ENCODE results near the gene CHID1.
A peak's percentile ranks its signal among the peaks of the same experiment; 100 is the strongest.

Gene CHID1

GRCh38 chr11:932435-932834 is 21.8 kb upstream of the CHID1 start:
- no peak for DNase-seq

GRCh38 chr11:931385-931784 is 20.8 kb upstream of the CHID1 start:
- DNase-seq = no peak

GRCh38 chr11:929405-929804 is 18.8 kb upstream of the CHID1 start:
- no peak for DNase-seq

GRCh38 chr11:928786-929185 is 18.2 kb upstream of the CHID1 start:
- DNase-seq = no peak

GRCh38 chr11:927871-928270 is 17.3 kb upstream of the CHID1 start:
- DNase-seq = no peak

- no peak for DNase-seq
Observed at GRCh38 chr11:926341-926916, 15.8 kb upstream of the CHID1 start.

- peak; percentile 82 for DNase-seq
Observed at GRCh38 chr11:925496-926301, 15.1 kb upstream of the CHID1 start, which contains the start of gene AP2A2. Gene AP2A2 (plus strand): TSS chr11:925870. CDS start chr11:926022, 152 bp downstream.

- DNase-seq = no peak
Observed at GRCh38 chr11:925158-925495, 14.5 kb upstream of the CHID1 start.

- no peak for DNase-seq
Observed at GRCh38 chr11:924406-925157, 14.0 kb upstream of the CHID1 start.

GRCh38 chr11:923691-924405 is 13.2 kb upstream of the CHID1 start:
- no peak for DNase-seq

- no peak for DNase-seq
Observed at GRCh38 chr11:921921-922678, 11.5 kb upstream of the CHID1 start.

GRCh38 chr11:917426-917825 is 6.8 kb upstream of the CHID1 start:
- DNase-seq = no peak

- DNase-seq = no peak
Observed at GRCh38 chr11:914747-915501, 4.3 kb upstream of the CHID1 start.

GRCh38 chr11:914204-914603 is 3.6 kb upstream of the CHID1 start:
- DNase-seq = no peak

- DNase-seq = no peak
Observed at GRCh38 chr11:913043-913442, 2.4 kb upstream of the CHID1 start.

GRCh38 chr11:912266-912665 is 1.7 kb upstream of the CHID1 start:
- no peak for DNase-seq

- DNase-seq = no peak
Observed at GRCh38 chr11:911890-912219, 1.2 kb upstream of the CHID1 start.

- DNase-seq = no peak
Observed at GRCh38 chr11:911031-911889, 650 bp upstream of the CHID1 start.

GRCh38 chr11:910044-910588 is 494 bp downstream of the CHID1 start:
- no peak for DNase-seq

GRCh38 chr11:909406-909805 is 1.2 kb downstream of the CHID1 start:
- DNase-seq = no peak

GRCh38 chr11:908273-908672 is 2.3 kb downstream of the CHID1 start:
- DNase-seq = no peak

All from NCI-H526 treated with DMSO at 0.1 percent for 48 hours (cell line).